ENCODE measurements around the gene PLA2G4B. TPM values are rescaled to one million over a fixed set of nuclear protein-coding genes. Genes with fewer than 3 reads are reported as not detected.

The PLA2G4B gene
- total RNA-seq, 6 experiments from 2014 or later, result 0.31 to 7.3 (median 4.7) TPM

GRCh38 chr15:41861736-41862356, 23.2 kb downstream of the PLA2G4B start:
- Histone ChIP-seq H3K4me1 (peaks cover 0 to 12% (median 0%) of the 10 kb centered on the region in 4 donors), H3K27me3 (no peaks in the 10 kb centered on the region), H3K4me3 (no peak overlapping the region), H3K27ac (no peak overlapping the region), H3K9me3 (no peaks in the 10 kb centered on the region), H3K36me3 (no peaks in the 10 kb centered on the region)
- no peak for TF ChIP-seq CTCF (IDR thresholded peaks at IDR 0.05)
- TF ChIP-seq POLR2A (IDR thresholded peaks at IDR 0.05), result no peak
- no CpG with 5 or more reads among the region's 18 CpGs for WGBS (ENCODE audit: insufficient coverage, low coverage, low lambda C conversion rate, missing lambda C conversion rate)
- DNase-seq (no peak), ATAC-seq (no peak)
- intact Hi-C loops (cut with DNase I), result no loop called here

DNA sequence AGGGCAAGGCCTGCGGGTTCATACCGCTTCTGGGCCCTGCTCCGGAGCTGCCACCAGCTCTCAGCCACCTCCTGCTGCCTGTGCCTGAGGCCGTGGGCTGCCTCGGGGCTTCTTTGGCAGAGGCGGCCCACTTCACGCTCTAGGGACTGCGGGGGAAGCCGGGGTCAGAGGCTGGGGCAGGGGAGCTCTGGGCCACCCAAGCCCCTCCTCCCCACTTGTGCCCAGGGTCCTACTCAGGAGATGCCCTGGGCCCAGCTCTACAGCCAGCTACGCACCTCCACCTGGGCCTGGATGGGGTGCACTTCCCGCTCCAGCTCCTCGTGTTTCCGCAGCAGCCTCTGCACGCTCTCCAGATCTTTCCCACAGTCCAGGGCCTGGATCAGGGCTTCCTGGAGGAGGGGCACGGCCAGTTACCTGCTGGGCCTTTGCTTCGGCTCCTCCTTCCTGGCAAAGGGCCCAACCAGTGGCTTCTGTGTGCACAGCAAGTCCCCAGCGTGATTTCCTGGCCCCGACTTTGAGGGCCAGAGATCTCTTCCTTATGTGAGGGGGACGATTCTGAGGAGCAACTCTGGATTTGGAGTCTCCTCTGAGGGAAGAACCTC, 24.0 kb downstream of the PLA2G4B start:
- H3K4me1 ChIP-seq, result peaks cover 0 to 12% (median 0%) of the 10 kb centered on the region in 4 donors
- DNase-seq, result no peak
- intact Hi-C loops (cut with DNase I), result no loop called here
- H3K36me3 ChIP-seq, result no peaks in the 10 kb centered on the region
- WGBS (ENCODE audit: insufficient coverage, low coverage, low lambda C conversion rate, missing lambda C conversion rate), result no CpG with 5 or more reads among the region's 19 CpGs
- no peak for TF ChIP-seq POLR2A (IDR thresholded peaks at IDR 0.05)
- TF ChIP-seq CTCF (IDR thresholded peaks at IDR 0.05), result no peak
- no peak overlapping the region for H3K27ac ChIP-seq
- H3K27me3 ChIP-seq, result no peaks in the 10 kb centered on the region
- no peak overlapping the region for H3K4me3 ChIP-seq
- H3K9me3 ChIP-seq, result no peaks in the 10 kb centered on the region
- ATAC-seq, result no peak

DNA sequence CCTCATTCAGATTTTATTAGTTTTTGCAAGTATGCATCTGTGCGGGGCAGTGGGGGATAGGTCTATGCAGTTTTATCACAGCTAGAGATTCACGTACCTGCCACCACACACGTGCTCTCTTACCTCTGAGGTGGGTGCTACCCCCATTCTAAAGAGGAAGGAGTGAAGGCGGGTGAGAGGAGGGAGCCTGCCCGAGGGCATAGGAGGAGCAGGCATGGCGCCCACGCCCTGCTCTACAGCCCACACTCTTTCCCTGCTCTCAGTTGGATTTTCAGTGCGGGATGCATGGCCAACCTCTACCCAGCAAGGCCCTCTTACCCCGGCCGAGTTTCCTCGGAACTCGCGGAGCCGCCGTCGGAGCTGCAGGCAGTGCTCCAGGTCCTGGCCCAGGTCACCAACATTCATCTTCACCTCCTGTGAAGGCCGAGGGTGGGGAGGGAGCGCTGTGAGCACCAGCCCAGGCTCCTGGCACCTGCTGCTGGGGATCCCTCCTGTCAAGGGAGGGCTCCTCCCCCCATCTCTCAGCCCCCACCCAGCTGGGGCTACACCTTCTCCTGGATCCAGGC, 26.9 kb downstream of the PLA2G4B start:
- 83% methylated on average over 6 of the region's 18 CpGs for WGBS (ENCODE audit: insufficient coverage, low coverage, low lambda C conversion rate, missing lambda C conversion rate)
- H3K36me3 ChIP-seq, result no peaks in the 10 kb centered on the region
- DNase-seq, result no peak
- H3K27ac ChIP-seq, result no peak overlapping the region
- no peaks in the 10 kb centered on the region for H3K9me3 ChIP-seq
- ATAC-seq, result no peak
- no peak overlapping the region for H3K4me3 ChIP-seq
- TF ChIP-seq CTCF (IDR thresholded peaks at IDR 0.05), result no peak
- H3K27me3 ChIP-seq, result no peaks in the 10 kb centered on the region
- H3K4me1 ChIP-seq, result peaks cover 0 to 16% (median 0%) of the 10 kb centered on the region in 4 donors
- intact Hi-C loops (cut with DNase I), result no loop called here

DNA sequence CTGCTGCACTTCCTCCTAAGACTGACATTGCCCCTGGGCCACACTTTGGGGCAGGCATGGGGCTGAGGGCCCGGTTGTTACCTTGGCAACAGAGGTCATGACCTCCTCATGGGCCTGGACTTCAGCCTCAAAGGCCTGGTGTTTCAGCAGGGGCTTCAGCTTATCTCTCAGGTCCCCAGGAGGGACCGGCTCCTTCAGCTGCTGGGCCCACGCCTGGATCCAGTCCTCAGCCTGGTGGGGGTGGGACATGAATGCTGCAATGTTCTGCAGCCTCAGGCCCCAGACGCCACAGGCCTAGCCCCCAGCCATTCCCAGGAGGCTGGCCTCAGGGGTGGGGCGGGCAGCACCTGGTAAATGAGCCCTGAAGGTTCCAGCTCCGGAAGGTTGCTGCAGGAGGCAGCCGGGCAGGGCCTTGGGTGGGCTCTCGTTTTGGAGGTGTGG, 27.6 kb downstream of the PLA2G4B start:
- intact Hi-C loops (cut with DNase I), result no loop called here
- H3K27me3 ChIP-seq, result no peaks in the 10 kb centered on the region
- TF ChIP-seq CTCF (IDR thresholded peaks at IDR 0.05), result no peak
- no peak for TF ChIP-seq POLR2A (IDR thresholded peaks at IDR 0.05)
- WGBS (ENCODE audit: insufficient coverage, low coverage, low lambda C conversion rate, missing lambda C conversion rate), result no CpG with 5 or more reads among the region's 8 CpGs
- ATAC-seq (peak; percentile 8 to 62 (median 50)), DNase-seq (no peak)
- H3K27ac ChIP-seq, result no peak overlapping the region
- H3K4me1 ChIP-seq, result peaks cover 0 to 23% (median 3%) of the 10 kb centered on the region in 4 donors
- no peaks in the 10 kb centered on the region for H3K9me3 ChIP-seq
- H3K36me3 ChIP-seq, result no peaks in the 10 kb centered on the region
- H3K4me3 ChIP-seq, result no peak overlapping the region
